HS-27A (cell line): ENCODE data around the gene MAP2K5.

Source experiments
- DNase-seq: peaks from one replicate; pipeline ENCODE4 v3.0.0-alpha.2; 2012; ENCODE audit warnings: low read depth, missing footprints

Gene MAP2K5

GRCh38 chr15:67724691-67725375, 182.3 kb downstream of the MAP2K5 start:
- no peak for DNase-seq

- DNase-seq = no peak
Measured at GRCh38 chr15:67730135-67730534, 187.6 kb downstream of the MAP2K5 start.

GRCh38 chr15:67731112-67731721, 188.7 kb downstream of the MAP2K5 start:
- no peak for DNase-seq

- no peak for DNase-seq
Measured at GRCh38 chr15:67732164-67732563, 189.7 kb downstream of the MAP2K5 start.

GRCh38 chr15:67732671-67733374, 190.3 kb downstream of the MAP2K5 start:
- DNase-seq = no peak

GRCh38 chr15:67735896-67736295, 193.4 kb downstream of the MAP2K5 start:
- DNase-seq = no peak

- DNase-seq = no peak
Measured at GRCh38 chr15:67736810-67737209, 194.3 kb downstream of the MAP2K5 start.

GRCh38 chr15:67738056-67738455, 195.6 kb downstream of the MAP2K5 start:
- DNase-seq = no peak

- DNase-seq = no peak
Measured at GRCh38 chr15:67740405-67740804, 197.9 kb downstream of the MAP2K5 start.

GRCh38 chr15:67741308-67741707, 198.8 kb downstream of the MAP2K5 start:
- DNase-seq = no peak

- DNase-seq = no peak
Measured at GRCh38 chr15:67743558-67743957, 201.1 kb downstream of the MAP2K5 start.

- no peak for DNase-seq
Measured at GRCh38 chr15:67744331-67745072, 202.0 kb downstream of the MAP2K5 start.

- DNase-seq = no peak
Measured at GRCh38 chr15:67745073-67746006, 202.8 kb downstream of the MAP2K5 start.

- DNase-seq = no peak
Measured at GRCh38 chr15:67746022-67746421, 203.5 kb downstream of the MAP2K5 start.

GRCh38 chr15:67746450-67746849, 203.9 kb downstream of the MAP2K5 start:
- no peak for DNase-seq

GRCh38 chr15:67747921-67748320, 205.4 kb downstream of the MAP2K5 start:
- DNase-seq = no peak

- DNase-seq = no peak
Measured at GRCh38 chr15:67750371-67750770, 207.9 kb downstream of the MAP2K5 start.

- no peak for DNase-seq
Measured at GRCh38 chr15:67753891-67754290, 211.4 kb downstream of the MAP2K5 start.

GRCh38 chr15:67755264-67755663, 212.8 kb downstream of the MAP2K5 start:
- no peak for DNase-seq

- DNase-seq = no peak
Measured at GRCh38 chr15:67755936-67756335, 213.4 kb downstream of the MAP2K5 start.

- no peak for DNase-seq
Measured at GRCh38 chr15:67758619-67759300, 216.3 kb downstream of the MAP2K5 start.
